ENCODE data around the gene PUS10.
"Not testable (repeated sequence)": the region's sequence is repeated elsewhere in the genome, so short reads cannot be mapped to it uniquely, and the experiment has no call there.

PUS10 gene, protein sequence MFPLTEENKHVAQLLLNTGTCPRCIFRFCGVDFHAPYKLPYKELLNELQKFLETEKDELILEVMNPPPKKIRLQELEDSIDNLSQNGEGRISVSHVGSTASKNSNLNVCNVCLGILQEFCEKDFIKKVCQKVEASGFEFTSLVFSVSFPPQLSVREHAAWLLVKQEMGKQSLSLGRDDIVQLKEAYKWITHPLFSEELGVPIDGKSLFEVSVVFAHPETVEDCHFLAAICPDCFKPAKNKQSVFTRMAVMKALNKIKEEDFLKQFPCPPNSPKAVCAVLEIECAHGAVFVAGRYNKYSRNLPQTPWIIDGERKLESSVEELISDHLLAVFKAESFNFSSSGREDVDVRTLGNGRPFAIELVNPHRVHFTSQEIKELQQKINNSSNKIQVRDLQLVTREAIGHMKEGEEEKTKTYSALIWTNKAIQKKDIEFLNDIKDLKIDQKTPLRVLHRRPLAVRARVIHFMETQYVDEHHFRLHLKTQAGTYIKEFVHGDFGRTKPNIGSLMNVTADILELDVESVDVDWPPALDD

GRCh38 chr2:61017556-61018317 is at the start of gene PUS10, which contains the start of gene PEX13:
Gene PUS10 (minus strand): TSS chr2:61018255. CDS start chr2:61011890, 6,365 bp downstream.
Gene PEX13 (plus strand): TSS chr2:61017720. CDS start chr2:61017760, 40 bp downstream.
- peak; percentile 65 to 80 (median 65) for DNase-seq

GRCh38 chr2:61065714-61066709 is 48.0 kb upstream of the PUS10 start, which contains the start of gene SANBR:
Gene SANBR (plus strand): TSS chr2:61065871. CDS start chr2:61070351, 4,480 bp downstream.
- peak; percentile 93 to 97 (median 96) for DNase-seq

DNA sequence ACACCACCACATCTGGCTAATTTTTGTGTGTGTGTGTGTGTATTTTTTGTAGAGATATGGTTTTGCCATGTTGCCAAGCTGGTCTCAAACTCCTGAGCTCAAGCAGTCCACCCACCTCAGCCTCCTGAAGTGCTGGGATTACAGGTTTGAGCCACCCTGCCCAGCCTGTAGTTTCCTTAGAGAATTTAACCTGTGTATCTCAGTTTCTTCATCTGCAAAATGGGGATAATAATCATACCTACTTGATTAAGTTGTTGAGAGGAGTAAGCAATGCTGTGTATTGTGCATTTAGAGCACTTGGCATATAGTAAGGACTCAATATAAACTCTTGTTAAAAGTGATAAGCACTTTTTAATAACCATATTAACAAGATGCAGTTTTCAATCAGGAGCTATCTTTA is 41.3 kb upstream of the PUS10 start:
- DNase-seq: no peak

DNA sequence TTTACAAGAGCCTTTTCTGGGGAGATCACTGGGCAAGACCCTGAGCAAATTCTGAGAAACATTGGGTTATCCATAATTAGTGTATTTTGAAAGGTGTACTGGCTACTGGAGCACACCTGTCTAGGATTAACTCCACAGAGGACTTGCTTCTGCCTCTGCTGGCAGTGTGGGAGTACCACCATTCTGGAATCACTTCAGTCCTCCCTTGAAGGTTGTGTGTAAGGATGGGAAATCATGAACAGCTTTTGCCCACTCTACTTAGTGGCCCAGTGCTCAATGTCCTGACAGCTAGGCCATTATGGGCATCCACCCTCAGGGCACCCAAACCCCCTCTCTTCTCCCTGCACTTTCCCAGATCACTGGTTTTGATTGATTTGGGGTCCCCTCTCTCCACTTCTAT is 39.5 kb upstream of the PUS10 start:
- DNase-seq: no peak

- DNase-seq: no peak
Observed at GRCh38 chr2:61055557-61055956, 37.5 kb upstream of the PUS10 start.

DNA sequence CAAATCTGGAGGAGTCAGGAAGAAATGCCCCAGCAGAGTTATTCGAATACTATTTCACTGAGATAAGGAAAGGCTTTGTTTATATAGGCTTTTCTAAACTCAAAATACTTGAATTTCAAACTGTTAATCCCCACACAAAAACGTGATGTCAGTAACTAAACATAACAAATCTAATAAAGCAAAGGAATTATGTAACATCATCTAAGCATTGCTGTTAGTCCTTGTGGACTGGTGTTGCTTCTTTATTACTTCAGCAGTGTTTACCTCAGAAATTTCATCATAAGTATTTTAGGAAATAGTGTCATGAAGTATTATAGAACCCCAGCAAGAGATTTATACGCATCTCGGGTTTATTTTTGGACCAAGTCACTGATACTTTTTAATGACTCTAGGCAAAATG is 27.9 kb upstream of the PUS10 start:
- DNase-seq: peak in 2 of 3 donors; percentile 26 to 38

DNA sequence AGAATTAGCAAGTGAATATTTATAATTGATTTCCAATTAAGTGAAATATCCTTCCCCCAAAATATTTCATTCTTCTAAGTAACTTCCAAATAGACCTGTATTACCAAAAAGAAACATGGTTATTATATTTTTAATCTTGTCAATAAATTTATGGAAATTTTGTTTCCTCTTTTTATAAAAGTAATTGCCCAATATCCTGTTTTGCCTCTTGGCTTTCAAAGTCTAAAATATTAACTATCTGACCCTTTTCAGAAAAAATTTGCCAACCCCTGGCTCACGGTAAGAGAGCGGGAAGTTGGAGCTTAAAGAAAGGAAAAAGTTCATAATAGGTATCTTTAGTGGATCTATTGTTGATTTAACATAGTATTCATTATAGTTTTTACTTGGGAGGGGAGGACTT is 27.2 kb upstream of the PUS10 start:
- peak; percentile 12 to 41 (median 35) for DNase-seq

GRCh38 chr2:61044636-61045035 is 26.6 kb upstream of the PUS10 start:
- DNase-seq: peak; percentile 67 to 94 (median 89)

- DNase-seq: no peak
Observed at GRCh38 chr2:61042807-61043206, 24.8 kb upstream of the PUS10 start.

GRCh38 chr2:61036643-61037042 is 18.6 kb upstream of the PUS10 start:
- not testable (repeated sequence) for DNase-seq

DNA sequence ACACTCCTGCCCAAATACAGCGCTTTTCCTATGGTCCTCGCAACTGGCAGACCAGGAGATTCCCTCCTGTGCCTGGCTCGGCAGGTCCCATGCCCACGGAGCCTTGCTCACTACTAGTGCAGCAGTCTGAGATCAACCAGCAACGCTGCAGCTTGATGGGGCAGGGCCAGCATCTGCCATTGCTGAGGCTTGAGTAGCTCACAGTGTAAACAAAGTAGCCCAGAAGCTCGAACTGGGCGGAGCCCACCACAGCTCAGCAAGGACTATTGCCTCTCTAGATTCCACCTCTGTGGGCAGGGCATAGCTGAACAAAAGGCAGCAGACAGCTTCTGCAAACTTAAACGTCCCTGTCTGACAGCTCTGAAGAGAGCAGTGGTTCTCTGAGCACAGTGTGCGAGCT is 16.5 kb upstream of the PUS10 start:
- DNase-seq: not testable (repeated sequence)

DNA sequence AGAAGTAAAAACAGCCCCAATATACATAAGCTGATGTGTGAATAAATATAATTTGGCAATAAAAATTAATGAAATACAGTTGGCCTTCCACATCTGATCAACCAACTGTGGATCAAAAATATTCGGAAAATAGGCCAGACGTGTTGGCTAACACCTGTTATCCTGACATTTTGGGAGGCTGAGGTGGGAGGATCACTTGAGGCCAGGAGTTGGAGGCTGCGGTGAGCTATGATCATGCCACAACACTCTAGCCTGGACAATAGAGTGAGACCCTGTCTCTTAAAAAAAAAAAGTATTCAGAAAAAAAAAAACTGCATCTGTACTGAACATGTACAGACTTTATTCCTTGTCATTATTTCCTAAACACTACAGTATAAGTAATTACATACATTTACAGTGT is 11.5 kb upstream of the PUS10 start:
- DNase-seq: no peak

- no peak for DNase-seq
Observed at GRCh38 chr2:61023670-61024069, 5.6 kb upstream of the PUS10 start.

- DNase-seq: no peak
Observed at GRCh38 chr2:61021228-61021660, 3.2 kb upstream of the PUS10 start.

DNA sequence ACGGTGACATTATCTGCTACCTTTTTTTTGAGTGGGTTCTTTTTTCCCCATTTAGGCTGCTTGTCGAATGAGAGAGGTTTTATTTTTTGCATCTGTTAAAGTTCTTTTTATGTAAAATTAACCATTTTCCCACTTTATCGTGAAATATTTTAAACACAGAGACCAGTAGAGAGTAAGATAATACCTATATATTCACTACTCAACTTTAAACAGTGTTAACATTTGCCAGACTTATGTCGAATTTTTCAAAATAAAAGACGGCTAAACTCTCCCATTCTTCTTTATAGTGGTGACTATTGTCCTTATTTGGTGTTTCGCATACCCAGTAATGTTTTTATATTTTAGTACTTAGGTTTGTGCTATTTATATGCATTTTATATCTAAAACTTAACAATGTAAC is 743 bp upstream of the PUS10 start:
- no peak for DNase-seq

DNA sequence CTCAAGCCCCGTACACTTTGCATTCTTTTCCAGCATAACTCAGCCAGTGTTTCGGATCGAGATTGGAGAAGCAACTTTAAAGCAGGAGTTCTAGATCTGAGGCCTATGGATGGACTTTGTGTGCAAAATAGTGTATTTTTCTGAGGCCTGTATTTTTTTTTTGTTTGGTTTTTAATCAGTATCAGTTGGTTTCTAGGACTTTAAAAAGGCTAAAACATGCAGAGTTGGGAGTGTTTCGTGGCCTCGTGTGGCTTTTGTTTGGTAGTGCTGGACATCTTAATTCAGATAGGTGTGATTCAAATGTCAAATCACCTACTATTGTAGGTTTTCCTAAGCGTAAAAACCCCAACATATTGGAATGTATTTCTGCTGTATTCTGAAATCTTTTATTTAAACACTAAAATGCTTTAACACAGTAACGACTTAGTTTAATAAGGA is 282 bp upstream of the PUS10 start:
- peak in 1 of 3 donors; percentile 47 for DNase-seq

DNA sequence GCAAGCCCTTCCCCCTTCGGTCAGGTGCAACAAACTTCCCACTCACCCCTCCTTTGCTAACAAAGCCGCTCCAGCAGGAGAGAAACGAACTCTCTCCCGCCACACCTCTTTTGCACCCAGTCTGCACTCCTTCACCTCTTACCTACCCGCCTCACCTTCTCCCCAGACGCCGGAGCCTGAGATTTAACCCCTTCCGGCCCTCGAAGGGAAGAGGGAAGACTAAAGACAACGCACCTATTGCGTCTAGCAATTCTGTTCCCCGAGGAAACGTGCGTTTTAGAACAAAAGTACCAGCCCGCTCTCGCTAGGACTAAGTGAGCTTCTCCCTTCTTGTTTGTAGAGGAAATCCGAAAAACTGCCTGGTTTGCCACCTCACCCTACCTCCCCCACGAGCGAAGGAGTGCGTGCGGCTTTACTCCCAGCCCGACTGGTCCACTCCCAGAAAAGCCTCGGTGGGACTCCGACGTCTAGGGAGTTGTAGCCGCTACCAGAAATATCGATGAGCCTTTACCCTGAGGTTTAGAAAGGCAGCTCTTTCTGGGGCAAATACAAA is 976 bp downstream of the PUS10 start:
- peak; percentile 71 to 80 (median 73) for DNase-seq

- DNase-seq: peak in 2 of 3 donors; percentile 19 to 26
Observed at GRCh38 chr2:61016392-61017002, 1.6 kb downstream of the PUS10 start.

GRCh38 chr2:61015976-61016375 is 2.1 kb downstream of the PUS10 start:
- DNase-seq: no peak

DNA sequence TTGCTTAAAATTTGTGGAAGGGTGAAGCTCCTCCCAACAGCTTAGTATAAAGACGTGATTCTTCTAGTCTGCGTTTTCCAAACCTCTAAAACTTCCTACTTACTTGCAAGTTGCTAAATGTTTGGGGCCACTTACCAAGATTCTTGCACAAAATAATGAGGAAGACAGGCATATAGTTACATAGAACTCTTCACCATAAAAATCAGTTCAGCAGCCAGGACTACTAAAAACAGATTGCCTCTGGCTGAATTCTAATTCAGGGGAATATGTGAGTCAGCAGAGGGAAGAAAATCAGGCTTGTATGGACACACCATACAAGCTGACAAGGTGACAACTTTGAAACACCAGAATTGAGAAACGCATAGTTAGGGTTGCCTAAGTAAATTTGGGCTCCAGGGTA is 3.3 kb downstream of the PUS10 start:
- peak; percentile 35 to 62 (median 47) for DNase-seq

DNA sequence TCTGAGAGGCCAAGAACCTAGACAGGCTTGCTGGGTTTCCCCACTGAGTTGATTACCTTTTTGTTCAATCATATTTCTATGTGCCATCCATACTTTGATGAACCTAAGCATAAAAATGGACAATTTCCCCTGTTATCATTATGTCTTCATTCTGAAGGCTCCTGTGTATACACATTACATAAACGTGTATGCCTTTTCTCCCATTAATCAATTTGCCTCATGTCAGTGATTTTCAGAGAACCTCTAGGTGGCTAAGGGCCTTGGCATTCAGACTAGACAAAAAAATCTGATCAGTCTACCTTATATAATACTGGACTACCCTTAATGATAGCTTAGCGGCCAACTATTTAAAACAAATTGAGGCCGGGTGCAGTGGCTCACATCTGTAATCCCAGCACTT is 4.7 kb downstream of the PUS10 start:
- DNase-seq: no peak
